Measurements from ENCODE around the gene LYVE1.

The LYVE1 gene, protein sequence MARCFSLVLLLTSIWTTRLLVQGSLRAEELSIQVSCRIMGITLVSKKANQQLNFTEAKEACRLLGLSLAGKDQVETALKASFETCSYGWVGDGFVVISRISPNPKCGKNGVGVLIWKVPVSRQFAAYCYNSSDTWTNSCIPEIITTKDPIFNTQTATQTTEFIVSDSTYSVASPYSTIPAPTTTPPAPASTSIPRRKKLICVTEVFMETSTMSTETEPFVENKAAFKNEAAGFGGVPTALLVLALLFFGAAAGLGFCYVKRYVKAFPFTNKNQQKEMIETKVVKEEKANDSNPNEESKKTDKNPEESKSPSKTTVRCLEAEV

GRCh38 chr11:10568486-10568941 is at the start of gene LYVE1:
Gene LYVE1, minus strand, starts transcription at chr11:10568665. Its CDS starts 133 bp downstream, at chr11:10568532.
- in situ Hi-C loops (cut with HindIII; ENCODE audit: low sequenced_read_pairs) = no loop called here

DNA sequence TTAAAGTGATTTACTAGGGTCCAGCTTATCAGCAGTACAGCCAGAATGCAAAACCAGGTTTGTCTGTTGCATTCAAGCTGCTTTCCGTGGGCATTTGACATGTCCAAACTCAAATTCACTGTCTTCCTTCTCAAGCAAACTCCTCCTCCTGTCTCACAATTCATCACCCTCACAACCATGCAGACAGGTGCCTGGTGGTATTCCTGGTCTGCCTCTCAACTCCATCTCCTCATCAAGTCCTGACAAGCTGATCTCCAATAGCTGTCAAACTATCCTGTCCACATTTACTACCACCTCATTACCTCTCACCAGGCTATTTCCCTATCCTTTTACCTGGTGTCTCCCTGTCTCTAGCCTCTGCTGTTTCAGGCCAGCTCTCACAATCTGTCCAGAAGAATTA is 49.1 kb upstream of the LYVE1 start:
- in situ Hi-C loops (cut with HindIII; ENCODE audit: low sequenced_read_pairs) = no loop called here

DNA sequence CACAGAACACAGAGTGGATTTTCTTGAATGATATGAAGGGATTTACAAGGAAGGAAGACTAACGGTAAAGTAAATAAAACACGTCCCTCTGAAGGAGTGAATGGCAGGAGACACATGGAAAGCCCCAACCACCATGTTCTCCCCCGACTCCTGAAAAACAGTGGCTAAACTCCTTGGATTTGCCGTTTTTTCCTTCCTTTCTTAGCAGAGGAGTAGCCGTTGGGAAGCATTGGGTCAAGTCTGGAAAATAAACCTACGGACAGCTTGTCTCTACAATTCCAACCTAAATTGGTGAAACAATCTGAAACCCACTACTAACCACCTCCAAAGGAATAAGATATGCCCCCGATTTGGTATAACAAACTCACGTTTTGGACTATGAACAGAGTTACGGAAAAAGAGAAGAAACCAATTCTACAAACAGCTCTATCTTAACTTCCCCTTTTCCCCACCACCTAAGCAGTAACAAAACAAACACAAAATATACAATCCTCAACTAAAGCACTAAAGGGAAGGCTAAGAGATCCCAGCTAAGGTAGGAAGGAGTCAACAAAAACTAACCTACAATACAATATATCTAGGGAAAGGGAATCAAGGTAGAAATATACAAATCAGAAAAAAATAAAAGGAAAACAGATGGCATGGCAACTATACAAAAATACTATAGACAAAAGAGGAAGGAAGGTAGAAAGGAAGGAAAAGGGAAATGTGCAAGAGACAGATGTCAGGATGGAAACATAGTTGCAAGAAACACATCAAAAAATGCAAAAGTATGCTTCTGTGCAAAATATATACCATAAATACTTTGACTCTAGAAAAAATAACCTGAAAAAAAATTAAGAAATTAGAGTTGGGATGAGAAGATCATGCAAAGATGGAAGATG is 43.8 kb upstream of the LYVE1 start:
- in situ Hi-C loops (cut with HindIII; ENCODE audit: low sequenced_read_pairs) = no loop called here

- in situ Hi-C loops (cut with HindIII; ENCODE audit: low sequenced_read_pairs) = loop anchor here (5.0 kb wide), 2 partner anchors 33 to 67 kb away; partner anchors contain the start of gene RNF141
Measured at GRCh38 chr11:10609636-10610035, 41.2 kb upstream of the LYVE1 start.

DNA sequence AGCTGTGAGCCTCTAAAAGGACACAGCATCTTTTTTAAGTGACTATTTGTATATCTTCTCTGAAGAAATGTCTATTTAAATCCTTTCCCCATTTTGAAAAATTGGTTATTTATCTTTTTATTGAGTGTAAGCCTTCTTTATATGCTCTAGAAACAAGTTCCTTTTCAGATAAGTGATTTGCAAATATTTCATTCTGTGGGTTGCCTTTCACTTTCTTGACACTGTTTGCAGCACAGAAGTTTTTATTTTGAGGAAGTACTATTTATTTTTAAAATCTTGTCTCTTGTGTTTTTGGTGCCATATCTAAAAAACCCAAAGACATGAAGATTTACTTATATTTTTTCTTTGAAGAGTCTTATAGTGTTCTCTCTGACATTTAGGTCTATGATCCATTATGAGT is 40.1 kb upstream of the LYVE1 start:
- in situ Hi-C loops (cut with HindIII; ENCODE audit: low sequenced_read_pairs) = loop anchor here (5.0 kb wide), 2 partner anchors 34 to 66 kb away; partner anchors contain the start of gene RNF141

DNA sequence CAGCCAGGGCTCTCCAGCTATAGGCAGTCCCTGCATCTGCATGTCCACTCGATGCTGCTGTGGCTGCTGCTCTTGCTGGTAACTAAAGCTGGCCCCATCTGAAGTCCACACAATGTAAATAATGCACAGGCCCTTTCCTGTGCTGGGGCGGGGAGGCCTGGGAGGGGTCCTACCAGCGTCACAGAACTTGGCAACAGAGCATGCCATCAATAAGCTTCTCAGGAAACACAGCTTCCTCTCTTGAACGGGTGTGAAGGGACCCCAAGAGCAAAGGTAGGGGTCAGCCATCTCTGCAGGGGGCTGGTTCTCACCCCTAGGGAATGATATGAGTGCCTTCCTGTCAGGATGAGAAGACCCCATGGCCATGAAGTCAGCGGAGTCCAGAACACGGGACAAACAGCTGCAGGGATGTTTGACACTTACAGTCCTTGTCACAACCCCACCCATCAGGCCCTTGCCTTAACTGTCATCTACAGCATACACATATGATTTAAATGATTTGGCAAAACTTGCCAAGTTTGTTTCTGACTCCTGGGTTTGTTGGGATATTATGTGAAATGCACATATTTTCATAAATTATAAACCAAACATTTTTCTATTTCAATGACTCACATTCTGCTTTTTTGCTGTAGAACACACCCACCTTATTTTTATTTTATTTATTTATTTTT is 39.1 kb upstream of the LYVE1 start:
- in situ Hi-C loops (cut with HindIII; ENCODE audit: low sequenced_read_pairs) = loop anchor here (5.0 kb wide), 2 partner anchors 35 to 65 kb away; partner anchors contain the start of gene RNF141

DNA sequence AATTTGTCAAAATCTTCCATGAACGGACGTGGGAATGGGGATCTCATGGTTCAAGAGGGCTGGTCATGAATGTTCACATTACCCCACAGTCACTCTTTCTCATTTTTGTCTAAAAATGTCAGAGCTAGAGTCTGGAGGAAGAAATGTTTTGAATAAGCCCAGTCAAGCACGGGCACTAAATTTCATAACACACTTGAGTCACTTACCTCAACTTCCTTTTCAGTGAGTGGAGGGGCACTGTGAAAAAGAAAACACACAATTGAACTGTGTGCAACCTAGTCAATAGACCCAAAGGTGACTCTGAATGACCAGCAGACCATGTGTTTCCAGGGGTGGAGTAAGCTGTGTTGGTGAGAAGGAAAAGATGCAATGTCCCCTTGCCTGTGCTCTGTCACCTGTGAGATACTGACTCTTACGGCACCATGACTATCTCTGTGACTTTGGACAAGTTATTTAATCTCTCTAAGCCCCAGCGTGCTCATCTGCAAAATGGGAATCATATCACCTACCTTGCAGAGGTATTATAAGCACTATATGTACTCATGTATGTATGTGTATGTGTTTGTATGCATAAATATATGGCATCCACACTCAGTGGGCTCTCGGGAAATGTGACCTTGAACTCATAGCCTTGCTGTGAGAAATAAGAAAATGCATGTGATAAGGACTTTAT is 38.2 kb upstream of the LYVE1 start:
- in situ Hi-C loops (cut with HindIII; ENCODE audit: low sequenced_read_pairs) = loop anchor here (5.0 kb wide), 2 partner anchors 36 to 64 kb away; partner anchors contain the start of gene RNF141

GRCh38 chr11:10605941-10606381 is 37.5 kb upstream of the LYVE1 start:
- in situ Hi-C loops (cut with HindIII; ENCODE audit: low sequenced_read_pairs) = loop anchor here (5.0 kb wide), 2 partner anchors 36 to 64 kb away; partner anchors contain the start of gene RNF141

- in situ Hi-C loops (cut with HindIII; ENCODE audit: low sequenced_read_pairs) = loop anchor here (5.0 kb wide), 2 partner anchors 38 to 62 kb away; partner anchors contain the start of gene RNF141
Measured at GRCh38 chr11:10604798-10605197, 36.3 kb upstream of the LYVE1 start.

DNA sequence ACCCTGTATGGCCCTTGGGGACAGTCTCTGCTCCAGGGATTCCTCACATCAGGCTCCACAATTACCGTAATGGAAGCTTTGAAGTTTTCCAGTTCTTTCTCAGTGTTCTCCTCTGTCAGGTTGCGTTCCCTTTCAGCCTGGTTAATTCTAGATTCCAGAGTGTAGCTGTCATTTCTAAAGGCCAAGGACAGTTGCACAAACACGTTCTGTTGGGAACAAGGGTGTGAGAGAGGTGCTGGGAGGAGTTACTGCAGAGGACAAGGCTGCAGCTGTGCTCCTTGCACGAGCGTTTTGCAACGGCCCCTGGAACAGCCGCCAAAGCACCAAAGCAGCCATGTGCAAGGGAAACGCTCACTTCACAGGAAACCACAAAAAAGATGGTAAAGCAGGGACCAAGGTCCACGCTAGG is 35.9 kb upstream of the LYVE1 start:
- in situ Hi-C loops (cut with HindIII; ENCODE audit: low sequenced_read_pairs) = no loop called here

GRCh38 chr11:10603721-10604297 is 35.3 kb upstream of the LYVE1 start:
- in situ Hi-C loops (cut with HindIII; ENCODE audit: low sequenced_read_pairs) = no loop called here

DNA sequence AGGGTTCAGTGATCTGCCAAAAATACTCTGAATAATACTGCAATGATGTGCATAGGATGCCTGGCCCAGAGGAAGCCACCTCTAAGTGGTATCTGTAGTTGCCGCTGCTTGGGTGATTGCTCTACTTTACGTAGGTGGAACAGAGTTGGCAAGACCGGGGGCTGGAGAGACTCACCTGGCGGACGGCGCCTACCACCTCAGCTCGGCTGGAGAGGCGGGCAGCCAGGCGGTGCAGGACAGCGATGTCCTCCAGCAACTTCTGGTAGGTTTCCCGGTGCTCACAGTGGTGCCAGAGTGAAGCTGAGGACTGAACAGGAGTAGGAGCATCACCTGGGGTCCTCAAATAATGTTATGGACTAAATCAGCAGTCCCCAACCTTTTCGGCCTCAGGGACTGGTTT is 34.5 kb upstream of the LYVE1 start:
- in situ Hi-C loops (cut with HindIII; ENCODE audit: low sequenced_read_pairs) = no loop called here

DNA sequence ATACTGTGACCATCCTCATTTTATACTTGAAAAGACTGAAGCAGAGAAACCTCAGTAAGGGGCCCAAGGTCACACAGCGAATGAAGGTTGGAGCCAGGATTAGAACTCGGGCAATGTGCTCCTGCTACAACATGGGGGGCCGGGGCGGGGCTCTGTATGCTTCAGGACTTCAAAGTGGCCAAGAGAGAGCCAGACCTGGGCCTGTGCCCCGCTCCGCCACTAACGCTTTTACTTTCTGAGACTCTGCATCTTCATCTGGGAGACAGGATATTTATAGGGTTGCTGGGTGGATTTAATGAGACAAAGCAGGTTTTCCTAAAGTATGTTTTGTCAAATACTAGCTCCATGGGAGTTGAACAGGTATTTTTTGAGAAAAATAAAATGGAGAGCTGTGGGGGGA is 33.9 kb upstream of the LYVE1 start:
- in situ Hi-C loops (cut with HindIII; ENCODE audit: low sequenced_read_pairs) = no loop called here

- in situ Hi-C loops (cut with HindIII; ENCODE audit: low sequenced_read_pairs) = no loop called here
Measured at GRCh38 chr11:10601837-10602236, 33.4 kb upstream of the LYVE1 start.

DNA sequence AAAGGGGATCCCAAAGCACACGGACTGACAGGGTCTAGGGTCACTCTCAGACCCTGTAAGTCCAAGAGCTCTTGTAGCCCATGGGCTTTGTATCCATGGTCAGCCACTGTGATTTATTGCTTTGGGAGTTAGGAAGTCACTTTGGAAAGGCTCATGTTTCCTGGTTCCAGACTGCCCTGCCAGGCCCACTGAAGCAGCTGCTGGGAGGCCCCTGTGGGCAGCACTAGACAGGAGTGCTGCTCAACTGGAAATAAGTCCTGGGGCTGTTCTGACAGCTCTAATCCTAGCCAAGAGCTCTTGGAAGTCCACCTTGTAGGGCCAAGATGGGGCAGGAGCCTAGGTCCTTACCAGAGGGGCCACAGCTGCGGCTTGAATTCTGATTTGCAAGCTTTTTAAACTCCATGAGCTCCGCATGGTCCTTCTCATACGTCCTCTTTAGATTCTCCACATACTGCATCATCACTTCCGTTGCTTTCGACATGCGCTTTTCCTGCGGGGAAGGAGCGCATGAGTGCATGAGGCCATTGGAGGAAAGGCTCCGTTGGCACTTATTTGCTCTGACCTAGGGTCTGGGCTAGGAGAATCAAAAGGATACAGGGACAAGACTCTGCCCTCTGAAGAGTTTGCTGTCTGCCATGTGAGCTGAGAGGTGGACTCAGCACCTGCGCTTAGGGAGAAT is 32.2 kb upstream of the LYVE1 start:
- in situ Hi-C loops (cut with HindIII; ENCODE audit: low sequenced_read_pairs) = no loop called here

DNA sequence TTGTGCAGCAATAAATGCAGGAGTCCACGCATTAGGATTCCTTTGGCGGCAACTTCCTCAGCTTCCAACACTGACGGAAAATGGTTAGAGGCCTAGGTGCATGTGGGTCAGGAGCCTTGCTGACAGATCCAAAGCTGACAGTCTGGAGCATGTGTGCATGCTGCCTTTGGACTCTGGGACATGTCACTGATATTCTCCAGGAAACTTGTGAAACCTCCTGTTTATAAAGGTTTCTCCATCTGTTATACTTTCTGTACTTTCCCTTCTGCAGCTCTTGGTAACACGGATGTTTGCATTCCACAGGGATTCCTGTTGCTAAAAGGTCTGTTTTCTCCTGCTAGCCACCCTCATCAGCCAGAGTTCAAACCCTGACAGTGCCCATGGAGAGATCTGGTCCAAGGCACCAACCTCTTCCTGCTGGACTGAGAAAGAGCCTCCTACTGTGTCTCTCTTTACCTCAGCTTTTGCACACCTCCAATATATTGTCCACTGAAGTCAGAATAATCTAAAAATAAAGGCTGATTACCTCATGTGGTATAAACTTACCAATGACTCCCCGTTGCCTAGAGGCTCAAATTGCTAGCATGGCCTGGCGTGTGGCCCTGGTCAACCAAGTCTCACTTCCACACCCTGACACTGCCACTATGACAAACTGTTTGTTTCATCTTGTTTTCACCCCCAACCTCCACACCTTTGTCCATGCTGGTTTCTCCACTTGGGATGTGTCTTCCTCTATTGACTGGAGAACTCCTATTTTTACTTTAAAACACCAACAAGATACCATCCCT is 31.1 kb upstream of the LYVE1 start:
- in situ Hi-C loops (cut with HindIII; ENCODE audit: low sequenced_read_pairs) = no loop called here

DNA sequence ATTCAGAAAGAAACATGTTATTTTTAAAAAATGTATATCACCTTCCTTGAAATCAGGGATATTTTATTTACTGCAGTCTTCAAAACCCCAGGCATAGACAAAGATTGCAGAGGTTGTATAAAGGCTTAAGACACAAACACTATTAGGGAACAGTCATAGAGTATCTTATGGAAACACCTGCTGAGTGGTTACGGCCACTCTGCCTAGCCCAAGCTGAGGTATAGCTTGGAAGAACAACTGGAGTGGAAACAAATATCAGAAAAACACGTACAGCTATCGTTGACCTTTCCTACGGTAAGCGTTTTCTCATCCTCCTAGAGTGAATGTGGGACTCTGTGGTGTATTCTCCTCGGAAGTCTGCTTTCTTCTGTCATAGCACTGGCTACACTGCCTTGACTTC is 30.4 kb upstream of the LYVE1 start:
- in situ Hi-C loops (cut with HindIII; ENCODE audit: low sequenced_read_pairs) = no loop called here

GRCh38 chr11:10597877-10598351 is 29.4 kb upstream of the LYVE1 start:
- in situ Hi-C loops (cut with HindIII; ENCODE audit: low sequenced_read_pairs) = no loop called here
